ES-I3 (cell line): ENCODE measurements around the gene RANBP3.
"Not testable (repeated sequence)": the region's sequence is repeated elsewhere in the genome, so short reads cannot be mapped to it uniquely, and the experiment has no call there.

Experiments used
- H3K36me3 ChIP-seq: 2 replicates; pipeline ENCODE4 v1.6.1; 2013; ENCODE audit warnings: mild to moderate bottlenecking, low read length, control low read depth, moderate library complexity; ENCODE audit not compliant: insufficient read depth
- H3K4me1 ChIP-seq: 2 replicates; pipeline ENCODE4 v1.6.1; 2013; ENCODE audit warnings: mild to moderate bottlenecking, control low read depth, low read length; ENCODE audit not compliant: insufficient read depth
- H3K9ac ChIP-seq: 2 replicates; pipeline ENCODE4 v1.6.1; 2013; ENCODE audit warnings: low read depth, mild to moderate bottlenecking, low read length, moderate library complexity
- H3K9me3 ChIP-seq: 2 replicates; pipeline ENCODE4 v1.6.1; 2013; ENCODE audit warnings: mild to moderate bottlenecking, low read length, moderate library complexity; ENCODE audit not compliant: control insufficient read depth, insufficient read depth

The RANBP3 gene

GRCh38 chr19:5891572-5891937, 86.4 kb downstream of the RANBP3 start:
- Histone ChIP-seq H3K9ac (no peak overlapping the region), H3K4me1 (peaks cover 11% of the 10 kb centered on the region; the same call in 1 of the 2 replicates), H3K9me3 (no peaks in the 10 kb centered on the region), H3K36me3 (no peaks in the 10 kb centered on the region)

- Histone ChIP-seq H3K36me3 (no peaks in the 10 kb centered on the region), H3K9ac (no peak overlapping the region), H3K4me1 (peaks cover 11% of the 10 kb centered on the region; the same call in 1 of the 2 replicates), H3K9me3 (no peaks in the 10 kb centered on the region)
Observed at GRCh38 chr19:5890099-5890498, 87.8 kb downstream of the RANBP3 start.

- Histone ChIP-seq H3K9ac (no peak overlapping the region), H3K36me3 (no peaks in the 10 kb centered on the region), H3K4me1 (peaks cover 11% of the 10 kb centered on the region; the same call in 1 of the 2 replicates), H3K9me3 (no peaks in the 10 kb centered on the region)
Observed at GRCh38 chr19:5889288-5889971, 88.5 kb downstream of the RANBP3 start.

DNA sequence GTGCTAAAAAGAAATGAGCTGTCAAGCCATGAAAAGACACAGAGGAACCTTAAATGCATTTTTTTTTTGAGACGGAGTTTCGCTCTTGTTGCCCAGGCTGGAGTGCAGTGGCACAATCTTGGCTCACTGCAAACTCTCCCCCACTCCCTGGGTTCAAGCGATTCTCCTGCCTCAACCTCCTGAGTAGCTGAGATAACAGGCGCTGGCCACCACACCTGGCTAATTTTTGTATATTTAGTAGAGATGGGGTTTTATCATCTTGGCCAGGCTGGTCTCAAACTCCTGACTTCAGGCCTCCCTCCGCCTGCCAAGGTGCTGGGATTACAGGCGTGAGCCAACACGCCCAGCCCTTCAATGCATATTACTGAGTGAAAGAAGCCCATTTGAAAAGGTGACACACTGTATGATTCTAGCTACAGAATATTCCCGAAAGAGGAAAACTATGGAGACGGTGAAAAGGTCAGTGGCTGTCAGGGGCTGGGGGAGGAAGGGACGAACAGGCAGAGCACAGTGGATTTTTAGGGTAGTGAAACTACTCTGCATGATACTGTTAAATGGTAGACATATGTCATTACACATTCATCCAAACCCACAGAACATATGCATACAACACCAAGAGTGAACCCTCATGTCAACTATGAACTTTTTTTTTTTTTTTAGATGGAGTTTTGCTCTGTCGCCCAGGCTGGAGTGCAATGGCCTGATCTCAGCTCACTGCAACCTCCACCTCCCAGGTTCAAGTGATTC, 93.7 kb downstream of the RANBP3 start:
- not testable (repeated sequence) for H3K9me3 ChIP-seq, H3K36me3 ChIP-seq, H3K4me1 ChIP-seq, H3K9ac ChIP-seq

DNA sequence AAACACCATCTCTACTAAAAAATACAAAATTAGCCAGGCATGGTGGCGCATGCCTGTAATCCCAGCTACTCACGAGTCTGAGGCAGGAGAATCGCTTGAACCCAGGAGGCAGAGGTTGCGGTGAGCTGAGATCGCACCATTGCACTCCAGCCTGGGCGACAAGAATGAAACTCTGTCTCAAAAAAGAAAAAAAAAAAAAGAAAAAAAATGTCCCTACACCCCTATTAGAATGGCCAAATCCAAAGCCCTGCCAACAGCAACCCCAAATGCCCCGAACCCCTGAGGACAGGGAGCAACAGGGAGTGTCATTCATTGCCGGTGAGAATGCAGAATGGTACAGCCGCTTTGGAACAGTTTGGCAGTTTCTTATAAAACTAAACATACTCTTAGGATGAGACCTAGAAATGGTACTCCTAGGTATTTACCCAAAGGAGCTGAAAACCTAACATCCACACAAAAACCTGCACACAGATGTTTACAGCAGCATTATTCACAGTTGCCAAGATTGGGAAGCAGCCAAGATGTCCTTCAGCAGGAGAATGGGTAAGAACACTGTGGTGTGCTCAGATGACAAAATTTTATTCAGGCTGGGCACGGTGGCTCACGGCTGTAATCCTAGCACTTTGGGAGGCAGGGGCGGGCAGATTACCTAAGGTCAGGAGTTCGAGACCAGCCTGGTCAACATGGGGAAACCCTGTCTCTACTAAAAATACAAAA, 94.6 kb downstream of the RANBP3 start:
- H3K4me1 ChIP-seq, H3K9ac ChIP-seq, H3K9me3 ChIP-seq, H3K36me3 ChIP-seq: not testable (repeated sequence)

GRCh38 chr19:5882421-5882968, 95.4 kb downstream of the RANBP3 start:
- Histone ChIP-seq H3K4me1 (no peaks in the 10 kb centered on the region; the same call in 1 of the 2 replicates), H3K9ac (no peak overlapping the region), H3K36me3 (no peaks in the 10 kb centered on the region), H3K9me3 (no peaks in the 10 kb centered on the region)

- Histone ChIP-seq H3K36me3 (no peaks in the 10 kb centered on the region), H3K9me3 (no peaks in the 10 kb centered on the region), H3K4me1 (no peaks in the 10 kb centered on the region; the same call in 1 of the 2 replicates), H3K9ac (no peak overlapping the region)
Observed at GRCh38 chr19:5881543-5882299, 96.2 kb downstream of the RANBP3 start.

GRCh38 chr19:5880604-5881078, 97.3 kb downstream of the RANBP3 start:
- Histone ChIP-seq H3K4me1 (no peaks in the 10 kb centered on the region; the same call in 1 of the 2 replicates), H3K9me3 (no peaks in the 10 kb centered on the region), H3K9ac (no peak overlapping the region), H3K36me3 (no peaks in the 10 kb centered on the region)

GRCh38 chr19:5880196-5880595, 97.7 kb downstream of the RANBP3 start:
- H3K4me1 ChIP-seq: no peaks in the 10 kb centered on the region; the same call in 1 of the 2 replicates

GRCh38 chr19:5877882-5878281, 100.1 kb downstream of the RANBP3 start:
- H3K4me1 ChIP-seq: no peaks in the 10 kb centered on the region; the same call in 1 of the 2 replicates
- no peaks in the 10 kb centered on the region for H3K9me3 ChIP-seq
- H3K36me3 ChIP-seq: no peaks in the 10 kb centered on the region
- H3K9ac ChIP-seq: no peak overlapping the region

More at GRCh38 chr19:5880196-5880595, 97.7 kb downstream of the RANBP3 start:
- H3K36me3 ChIP-seq: no peaks in the 10 kb centered on the region
- no peak overlapping the region for H3K9ac ChIP-seq
- no peaks in the 10 kb centered on the region for H3K9me3 ChIP-seq

DNA sequence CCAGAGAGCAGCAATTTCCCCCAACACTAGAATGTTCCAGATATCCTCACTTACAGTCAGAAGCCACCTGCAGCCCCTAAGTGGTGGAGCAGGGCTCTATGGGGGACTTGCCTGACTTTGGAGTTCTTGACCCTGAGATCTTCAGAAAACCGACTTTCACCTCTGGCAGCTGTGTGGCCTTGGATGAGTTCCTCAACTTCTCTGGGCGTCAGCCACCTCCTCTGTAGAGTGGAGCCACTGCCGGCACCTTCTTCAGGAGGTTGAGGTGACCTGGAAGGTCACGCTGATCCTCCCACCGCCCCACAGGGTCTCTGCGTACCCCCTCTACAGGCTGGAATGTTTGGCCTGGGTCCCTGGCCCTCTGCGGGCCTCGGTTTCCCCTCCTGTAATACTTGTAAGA, 100.5 kb downstream of the RANBP3 start:
- no peaks in the 10 kb centered on the region; the same call in 1 of the 2 replicates for H3K4me1 ChIP-seq
- no peak overlapping the region for H3K9ac ChIP-seq
- no peaks in the 10 kb centered on the region for H3K36me3 ChIP-seq
- H3K9me3 ChIP-seq: no peaks in the 10 kb centered on the region

- H3K9ac ChIP-seq, H3K9me3 ChIP-seq, H3K36me3 ChIP-seq, H3K4me1 ChIP-seq: not testable (repeated sequence)
Observed at GRCh38 chr19:5874496-5874895, 103.4 kb downstream of the RANBP3 start.

- Histone ChIP-seq H3K36me3 (no peaks in the 10 kb centered on the region), H3K9ac (no peak overlapping the region), H3K4me1 (no peaks in the 10 kb centered on the region), H3K9me3 (no peaks in the 10 kb centered on the region)
Observed at GRCh38 chr19:5873617-5874199, 104.2 kb downstream of the RANBP3 start.
